SU-DHL-6 (cell line): ENCODE results near the gene EFHB.

Experiments used
- H2AFZ ChIP-seq: fragments of 200-600 bp; sonication (generic); 2 replicates; pipeline ENCODE4 v1.6.1; 2014; ENCODE audit warnings: low read depth, mild to moderate bottlenecking, moderate library complexity, mixed read lengths, antibody characterized with exemption, low read length; ENCODE audit not compliant: severe bottlenecking
- H3F3A ChIP-seq: fragments of 200-600 bp; shearing (Covaris generic); 2 replicates; pipeline ENCODE4 v1.6.0; 2016; ENCODE audit warnings: antibody characterized with exemption, mild to moderate bottlenecking; ENCODE audit not compliant: insufficient read depth
- H3K27ac ChIP-seq: fragments of 200-600 bp; sonication (generic); 2 replicates; pipeline ENCODE4 v1.5.1; 2016; ENCODE audit warnings: low read depth, mild to moderate bottlenecking, low read length, moderate library complexity, mixed read lengths
- H3K27me3 ChIP-seq: fragments of 200-600 bp; sonication (generic), shearing (Covaris generic); 2 replicates; pipeline ENCODE4 v1.6.0; 2014; ENCODE audit warnings: mild to moderate bottlenecking, low read length
- H3K36me3 ChIP-seq: fragments of 200-600 bp; sonication (generic); 2 replicates; pipeline ENCODE4 v1.6.1; 2014; ENCODE audit warnings: mild to moderate bottlenecking, low read length, mixed read lengths
- H3K4me2 ChIP-seq: fragments of 300-600, 200-600 bp; shearing (Covaris generic), sonication (generic); 2 replicates; pipeline ENCODE4 v1.6.0; 2014; ENCODE audit warnings: low read length, low read depth, mild to moderate bottlenecking; ENCODE audit not compliant: poor library complexity, severe bottlenecking
- H3K4me3 ChIP-seq: fragments of 200-600 bp; sonication (generic); 2 replicates; pipeline ENCODE4 v1.5.1; 2014; ENCODE audit warnings: antibody characterized with exemption, low read length, mild to moderate bottlenecking, mixed read lengths; ENCODE audit not compliant: insufficient read depth, poor library complexity, severe bottlenecking
- H3K79me2 ChIP-seq: fragments of 200-600 bp; sonication (generic); 2 replicates; pipeline ENCODE4 v1.6.1; 2014; ENCODE audit warnings: mild to moderate bottlenecking, low read length, moderate library complexity; ENCODE audit not compliant: insufficient read depth
- H3K9ac ChIP-seq: fragments of 200-600 bp; sonication (generic); 2 replicates; pipeline ENCODE4 v1.7.0; 2014; ENCODE audit warnings: mild to moderate bottlenecking, low read length
- H3K9me2 ChIP-seq: fragments of 200-600 bp; sonication (generic); replicated peaks from 2 replicates; pipeline ENCODE4 v1.6.1; 2014; ENCODE audit warnings: low read length; ENCODE audit not compliant: insufficient read depth
- H3K9me3 ChIP-seq: fragments of 200-600 bp; sonication (generic); 2 replicates; pipeline ENCODE4 v1.6.1; 2014; ENCODE audit warnings: low read length, mixed read lengths; ENCODE audit not compliant: insufficient read depth
- H4K20me1 ChIP-seq: fragments of 200-600 bp; sonication (generic); 2 replicates; pipeline ENCODE4 v1.6.1; 2014; ENCODE audit warnings: low read depth, mild to moderate bottlenecking, antibody characterized with exemption, low read length, moderate library complexity, mixed read lengths
- CTCF ChIP-seq: fragments of 200-600 bp; sonication (generic); IDR thresholded peaks from one replicate; pipeline ENCODE4 v1.5.1; 2017; ENCODE audit warnings: antibody characterized with exemption, mild to moderate bottlenecking, low read length, moderate library complexity; ENCODE audit not compliant: insufficient read depth, poor library complexity, severe bottlenecking
- EZH2phosphoT487 ChIP-seq: fragments of 200-600 bp; sonication (generic), shearing (Covaris generic); conservative IDR thresholded peaks from 2 replicates; pipeline ENCODE4 v1.6.1; 2018; ENCODE audit warnings: mild to moderate bottlenecking, antibody characterized with exemption, low read length, moderate library complexity, mixed read lengths

EFHB gene

GRCh38 chr3:19931767-19932188 lies 2.2 kb downstream of the EFHB start:
- Histone ChIP-seq H3F3A (no peaks in the 10 kb centered on the region), H2AFZ (no peak overlapping the region), H4K20me1 (no peaks in the 10 kb centered on the region), H3K27ac (no peak overlapping the region), H3K36me3 (no peaks in the 10 kb centered on the region), H3K79me2 (no peaks in the 10 kb centered on the region), H3K4me3 (no peak overlapping the region), H3K9me3 (no peaks in the 10 kb centered on the region), H3K4me2 (no peak overlapping the region), H3K27me3 (no peaks in the 10 kb centered on the region), H3K9me2 (no peaks in the 10 kb centered on the region), H3K9ac (no peak overlapping the region)
- TF ChIP-seq EZH2phosphoT487: no peak
- TF ChIP-seq CTCF: no peak

GRCh38 chr3:19931180-19931692 lies 2.8 kb downstream of the EFHB start:
- Histone ChIP-seq H3K9ac (no peak overlapping the region), H3K36me3 (no peaks in the 10 kb centered on the region)

GRCh38 chr3:19920401-19921080 lies 13.5 kb downstream of the EFHB start:
- no peaks in the 10 kb centered on the region for H4K20me1 ChIP-seq
- no peaks in the 10 kb centered on the region for H3K27me3 ChIP-seq
- no peak overlapping the region for H3K27ac ChIP-seq
- no peaks in the 10 kb centered on the region for H3F3A ChIP-seq
- no peak overlapping the region for H3K4me2 ChIP-seq
- no peaks in the 10 kb centered on the region for H3K79me2 ChIP-seq
- no peaks in the 10 kb centered on the region for H3K9me2 ChIP-seq
- no peak overlapping the region for H2AFZ ChIP-seq
- no peak overlapping the region for H3K4me3 ChIP-seq
- no peaks in the 10 kb centered on the region for H3K9me3 ChIP-seq
- TF ChIP-seq EZH2phosphoT487 (no peak), CTCF (no peak)
- H3K36me3 ChIP-seq: no peaks in the 10 kb centered on the region
- H3K9ac ChIP-seq: no peak overlapping the region

More at GRCh38 chr3:19931180-19931692, 2.8 kb downstream of the EFHB start:
- Histone ChIP-seq H3K4me3 (no peak overlapping the region), H3K9me2 (no peaks in the 10 kb centered on the region), H3K27me3 (no peaks in the 10 kb centered on the region), H3K27ac (no peak overlapping the region), H2AFZ (no peak overlapping the region), H3K4me2 (no peak overlapping the region), H3K9me3 (no peaks in the 10 kb centered on the region), H4K20me1 (no peaks in the 10 kb centered on the region), H3K79me2 (no peaks in the 10 kb centered on the region), H3F3A (no peaks in the 10 kb centered on the region)
- TF ChIP-seq EZH2phosphoT487 (no peak), CTCF (no peak)
